Measurements from ENCODE around the gene NRF1.

The NRF1 gene

DNA sequence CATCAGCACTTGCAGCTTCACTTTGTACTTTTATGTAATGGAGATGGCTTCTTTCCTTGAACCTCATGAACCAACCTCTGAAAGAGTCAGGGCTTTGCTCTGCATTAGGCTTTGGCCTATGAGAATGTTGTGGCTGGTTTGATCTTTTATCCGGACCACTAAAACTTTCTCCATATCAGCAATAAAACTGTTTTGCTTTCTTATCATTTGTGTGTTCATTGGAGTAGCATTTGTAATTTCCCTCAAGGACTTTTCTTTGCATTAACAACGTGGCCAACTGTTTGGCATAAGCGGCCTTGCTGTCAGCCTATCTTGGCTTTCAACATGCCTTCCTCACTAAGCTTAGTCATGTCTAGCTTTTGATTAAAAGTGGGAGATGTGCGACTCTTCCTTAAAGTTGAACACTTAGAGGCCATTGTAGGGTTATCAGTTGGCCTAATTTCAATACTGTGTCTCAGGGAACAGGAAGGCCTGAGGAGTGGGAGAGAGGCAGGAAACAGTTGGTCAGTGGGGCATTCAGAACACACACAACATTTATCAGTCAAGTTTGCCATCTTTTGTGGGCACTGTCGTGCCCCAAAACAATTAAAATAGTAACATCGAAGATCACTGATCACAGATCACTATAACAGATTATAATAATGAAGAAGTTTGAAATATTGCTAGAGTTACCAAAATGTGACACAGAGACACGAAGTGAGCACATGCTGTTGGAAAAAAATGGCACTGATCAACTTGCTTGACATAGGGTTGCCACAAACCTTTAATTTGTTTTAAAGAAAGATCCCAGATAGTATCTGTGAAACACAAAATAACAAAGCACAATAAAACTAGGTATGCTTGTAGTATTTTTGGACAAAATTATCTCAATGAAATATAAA lies 64.7 kb downstream of the NRF1 start:
- TF ChIP-seq, protein P1, sequence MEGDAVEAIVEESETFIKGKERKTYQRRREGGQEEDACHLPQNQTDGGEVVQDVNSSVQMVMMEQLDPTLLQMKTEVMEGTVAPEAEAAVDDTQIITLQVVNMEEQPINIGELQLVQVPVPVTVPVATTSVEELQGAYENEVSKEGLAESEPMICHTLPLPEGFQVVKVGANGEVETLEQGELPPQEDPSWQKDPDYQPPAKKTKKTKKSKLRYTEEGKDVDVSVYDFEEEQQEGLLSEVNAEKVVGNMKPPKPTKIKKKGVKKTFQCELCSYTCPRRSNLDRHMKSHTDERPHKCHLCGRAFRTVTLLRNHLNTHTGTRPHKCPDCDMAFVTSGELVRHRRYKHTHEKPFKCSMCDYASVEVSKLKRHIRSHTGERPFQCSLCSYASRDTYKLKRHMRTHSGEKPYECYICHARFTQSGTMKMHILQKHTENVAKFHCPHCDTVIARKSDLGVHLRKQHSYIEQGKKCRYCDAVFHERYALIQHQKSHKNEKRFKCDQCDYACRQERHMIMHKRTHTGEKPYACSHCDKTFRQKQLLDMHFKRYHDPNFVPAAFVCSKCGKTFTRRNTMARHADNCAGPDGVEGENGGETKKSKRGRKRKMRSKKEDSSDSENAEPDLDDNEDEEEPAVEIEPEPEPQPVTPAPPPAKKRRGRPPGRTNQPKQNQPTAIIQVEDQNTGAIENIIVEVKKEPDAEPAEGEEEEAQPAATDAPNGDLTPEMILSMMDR (IDR thresholded peaks at IDR 0.05; ENCODE audit: low read depth, low read length), result no peak
- no peak overlapping the region for H3K4me3 ChIP-seq (replicated peaks in 1 of 2; ENCODE audit: low read depth in 2 of 2, low read length in 2 of 2)
- DNase-seq (ENCODE audit: low read depth in 2 of 2), result peak in 1 of 2 donors; percentile 10

GRCh38 chr7:129677796-129678195 lies 66.3 kb downstream of the NRF1 start:
- H3K4me3 ChIP-seq (replicated peaks in 1 of 2; ENCODE audit: low read depth in 2 of 2, low read length in 2 of 2), result no peak overlapping the region
- TF ChIP-seq, protein P1 (IDR thresholded peaks at IDR 0.05; ENCODE audit: low read depth, low read length), result no peak
- no peak for DNase-seq (ENCODE audit: low read depth in 2 of 2)

DNA sequence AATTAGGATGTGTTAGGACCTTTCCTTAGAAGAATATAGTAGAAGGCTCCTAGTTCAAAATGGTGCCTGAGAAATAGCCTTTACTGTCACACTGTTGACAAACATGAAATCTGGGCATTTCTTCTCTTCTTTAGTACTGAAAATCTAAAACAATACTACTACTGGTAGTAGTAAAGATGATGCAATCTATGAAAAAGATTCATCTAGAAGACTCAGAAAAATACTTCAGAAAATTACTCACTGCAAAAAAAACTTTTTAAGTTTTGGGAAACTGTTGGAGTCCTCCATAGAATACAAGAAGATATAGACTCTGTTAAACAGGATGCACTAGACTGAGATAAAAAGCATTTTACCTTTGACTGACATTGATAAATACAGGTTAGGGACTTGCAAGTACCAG lies 67.1 kb downstream of the NRF1 start:
- H3K4me3 ChIP-seq (replicated peaks in 1 of 2; ENCODE audit: low read depth in 2 of 2, low read length in 2 of 2), result no peak overlapping the region
- DNase-seq (ENCODE audit: low read depth in 2 of 2), result no peak
- TF ChIP-seq, protein P1 (IDR thresholded peaks at IDR 0.05; ENCODE audit: low read depth, low read length), result no peak

DNA sequence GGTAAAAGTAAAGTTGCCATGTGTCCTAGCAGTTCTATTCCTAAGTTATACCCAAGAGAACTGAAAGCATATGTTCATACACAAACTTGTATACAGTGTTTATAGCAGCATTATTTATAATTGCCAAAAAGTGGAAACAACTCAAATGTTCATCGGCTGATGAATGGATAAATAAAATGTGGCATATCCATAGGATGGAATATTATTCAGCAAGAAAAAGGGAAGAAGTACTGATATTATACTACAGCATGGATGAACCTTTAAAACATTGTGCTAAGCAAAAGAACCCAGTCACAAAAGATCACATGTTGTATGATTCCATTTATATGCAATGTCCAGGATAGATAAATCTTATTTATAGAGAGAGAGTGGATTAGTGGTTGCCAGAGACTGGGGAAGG lies 68.9 kb downstream of the NRF1 start:
- TF ChIP-seq, protein P1 (IDR thresholded peaks at IDR 0.05; ENCODE audit: low read depth, low read length), result no peak
- DNase-seq (ENCODE audit: low read depth in 2 of 2), result no peak
- no peak overlapping the region for H3K4me3 ChIP-seq (replicated peaks in 1 of 2; ENCODE audit: low read depth in 2 of 2, low read length in 2 of 2)

DNA sequence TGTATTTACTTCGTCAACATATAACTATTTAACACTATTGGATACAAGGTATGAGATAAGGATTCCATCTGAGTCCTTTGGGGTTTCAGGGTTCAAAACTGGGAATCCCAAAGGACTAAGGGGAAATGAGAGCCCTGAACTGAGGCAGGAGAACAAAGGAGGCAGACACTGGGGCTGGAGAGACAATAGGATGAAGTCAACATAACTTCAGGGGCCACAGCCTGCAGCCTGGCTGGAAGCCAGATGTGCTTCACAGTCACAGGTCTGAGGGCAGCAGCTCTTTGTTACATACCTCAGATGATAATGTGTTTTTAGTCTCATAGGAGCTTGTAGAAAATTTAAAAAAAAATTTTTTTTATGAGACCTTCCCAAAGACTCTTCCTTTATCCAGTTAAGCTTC lies 73.3 kb downstream of the NRF1 start:
- peak; percentile 30 to 75 for DNase-seq (ENCODE audit: low read depth in 2 of 2)
- no peak overlapping the region for H3K4me3 ChIP-seq (replicated peaks in 1 of 2; ENCODE audit: low read depth in 2 of 2, low read length in 2 of 2)
- TF ChIP-seq, protein P1 (IDR thresholded peaks at IDR 0.05; ENCODE audit: low read depth, low read length), result no peak

- TF ChIP-seq, protein P1 (IDR thresholded peaks at IDR 0.05; ENCODE audit: low read depth, low read length), result no peak
Observed at GRCh38 chr7:129686063-129686462, 74.5 kb downstream of the NRF1 start.

More at GRCh38 chr7:129686063-129686462, 74.5 kb downstream of the NRF1 start:
- no peak for DNase-seq (ENCODE audit: low read depth in 2 of 2)
- no peak overlapping the region for H3K4me3 ChIP-seq (replicated peaks in 1 of 2; ENCODE audit: low read depth in 2 of 2, low read length in 2 of 2)
